Endothelial cell of umbilical vein (primary cell): Measurements from ENCODE around the gene SLC12A5. TPM values are rescaled to one million over a fixed set of nuclear protein-coding genes. Genes with fewer than 3 reads are reported as not detected.

Experiments used
- BruUV-seq: library from RNA; stranded (reverse); fragments of 400-500 nt; replicated peaks from 2 replicates; lab custom pipeline; 2021; lab: Mats Ljungman, UMichigan
- CTCF ChIA-PET: fragments of 300-600, 350-600 bp; sonication (Branson Sonifier 250); formaldehyde crosslinking; loops from one replicate; lab custom pipeline; 2021; ENCODE audit warnings: antibody characterized with exemption, inconsistent platforms; lab: Charles Lee
- POLR2A ChIA-PET: fragments of 300-600, 350-600 bp; sonication (Branson Sonifier 250); formaldehyde crosslinking; loops from one replicate; lab custom pipeline; 2021; ENCODE audit warnings: antibody characterized with exemption, inconsistent platforms; lab: Charles Lee
- DNase-seq: peaks from one replicate; pipeline ENCODE4 v3.0.0-alpha.2; 2011; ENCODE audit warnings: low read depth, low spot score
- FAIRE-seq: peaks from 2 replicates; lab custom pipeline; 2011; peaks lifted over from hg19 to GRCh38; lab: Jason Lieb, UNC
- H2AFZ ChIP-seq: 2 replicates; pipeline ENCODE4 v1.6.0; 2012; ENCODE audit warnings: low read depth, low read length, control low read depth, inconsistent platforms
- H3K27ac ChIP-seq: 2 replicates; pipeline ENCODE4 v1.5.1; 2011; ENCODE audit warnings: low read depth, mild to moderate bottlenecking, control low read depth, low read length, moderate library complexity; ENCODE audit not compliant: insufficient read depth
- H3K27me3 ChIP-seq, 2 experiments: 2 replicates each; pipeline versions ENCODE4 v1.6.0 to v1.6.1; 2011; ENCODE audit warnings: low read length in 2 of 2, mixed read lengths in 1 of 2; ENCODE audit not compliant: control insufficient read depth in 2 of 2, insufficient read depth in 2 of 2
- H3K36me3 ChIP-seq, 2 experiments: 2 replicates in 1 of 2; 3 replicates in 1 of 2; pipeline ENCODE4 v1.5.1; 2011; ENCODE audit warnings: low read length in 2 of 2, mild to moderate bottlenecking in 1 of 2, moderate library complexity in 1 of 2; ENCODE audit not compliant: control insufficient read depth in 2 of 2, insufficient read depth in 2 of 2; ENCODE audit errors: extremely low read depth in 1 of 2
- H3K4me1 ChIP-seq: 3 replicates; pipeline ENCODE4 v1.5.1; 2011; ENCODE audit warnings: mild to moderate bottlenecking, low read length; ENCODE audit not compliant: control insufficient read depth, insufficient read depth; ENCODE audit errors: extremely low read depth
- H3K4me2 ChIP-seq: 2 replicates; pipeline ENCODE4 v1.6.1; 2011; ENCODE audit warnings: low read length, control low read depth, mixed read lengths; ENCODE audit not compliant: insufficient read depth
- H3K4me3 ChIP-seq, 3 experiments: fragments of 200-600 bp in 1 of 3; sonication (generic), shearing (Covaris generic) in 1 of 3; replicated peaks in 1 of 3; 2 replicates each; pipeline ENCODE4 v1.5.1; 2011 to 2016; ENCODE audit warnings: control low read depth in 3 of 3, low read length in 3 of 3, mild to moderate bottlenecking in 2 of 3, inconsistent platforms in 1 of 3, low read depth in 1 of 3, moderate library complexity in 1 of 3; ENCODE audit not compliant: insufficient read depth in 1 of 3
- H3K79me2 ChIP-seq: 2 replicates; pipeline ENCODE4 v1.6.0; 2012; ENCODE audit warnings: low read length, inconsistent platforms; ENCODE audit not compliant: control insufficient read depth, insufficient read depth
- H3K9ac ChIP-seq: replicated peaks from 2 replicates; pipeline ENCODE3; 2011; ENCODE audit warnings: low read length, control low read depth; ENCODE audit not compliant: insufficient read depth; ENCODE audit errors: extremely low read depth
- H3K9me1 ChIP-seq: replicated peaks from 3 replicates; pipeline ENCODE4 v1.6.0; 2011; ENCODE audit warnings: mild to moderate bottlenecking, low read length; ENCODE audit not compliant: control insufficient read depth, insufficient read depth; ENCODE audit errors: extremely low read depth
- H3K9me3 ChIP-seq: replicated peaks from 2 replicates; pipeline ENCODE4 v1.5.1; 2012; ENCODE audit warnings: low read length, inconsistent platforms; ENCODE audit not compliant: control insufficient read depth, insufficient read depth
- H4K20me1 ChIP-seq: replicated peaks from 2 replicates; pipeline ENCODE3; 2011; ENCODE audit warnings: mild to moderate bottlenecking, low read length; ENCODE audit not compliant: control insufficient read depth, insufficient read depth; ENCODE audit errors: extremely low read depth
- EZH2 ChIP-seq: IDR thresholded peaks from 2 replicates; pipeline ENCODE4 v1.6.1; 2012; ENCODE audit warnings: borderline replicate concordance, low read depth, mild to moderate bottlenecking, moderate library complexity, low read length, inconsistent platforms; ENCODE audit not compliant: severe bottlenecking
- FOS ChIP-seq: IDR thresholded peaks from 2 replicates; pipeline ENCODE4 v1.6.1; 2011; ENCODE audit warnings: mild to moderate bottlenecking, low read length, moderate library complexity, borderline replicate concordance; ENCODE audit not compliant: insufficient read depth
- POLR2AphosphoS5 ChIP-seq: IDR thresholded peaks from 2 replicates; pipeline ENCODE4 v1.6.1; 2012; ENCODE audit warnings: low read depth, mild to moderate bottlenecking, control low read depth, low read length, moderate library complexity; ENCODE audit not compliant: insufficient read depth
- dilution Hi-C: fragments of 300-500 bp; cut with MboI; formaldehyde crosslinking; loops from one replicate; pipeline ENCODE4 v1.15.0; 2019; ENCODE audit warnings: low sequenced_read_pairs; ENCODE audit not compliant: extremely low pct_ligation_motif_present
- intact Hi-C: fragments of 100-400 bp; cut with micrococcal nuclease; formaldehyde crosslinking; loops from one replicate; pipeline ENCODE4 v1.10.0; 2022
- polyA plus RNA-seq, 4 experiments: library from polyadenylated mRNA; depleted of rRNA in 3 of 4; stranded (reverse) in 3 of 4; unstranded in 1 of 4; fragments of >200 nt; gene quantifications; 2 replicates each; pipeline versions ENCODE4 v1.2.1 to v1.2.3, GENCODE V29; 2011 to 2012; ENCODE audit warnings: missing spikeins in 1 of 4
- total RNA-seq: library from RNA; stranded (reverse); gene quantifications from 2 replicates; pipeline ENCODE4 v1.2.3, GENCODE V29; 2021
- TF ChIP-seq, protein P1 (sequence below), 2 donors: IDR thresholded peaks; 1 replicate in 1 of 2; 2 replicates in 1 of 2; pipeline ENCODE4 v1.5.1; 2011; ENCODE audit warnings: low read length in 2 of 2, mild to moderate bottlenecking in 2 of 2, moderate library complexity in 2 of 2, control low read depth in 1 of 2, inconsistent platforms in 1 of 2, low read depth in 1 of 2; ENCODE audit not compliant: insufficient read depth in 1 of 2; ENCODE audit errors: extremely low read depth in 1 of 2

SLC12A5 gene
- total and polyA plus RNA-seq, 2 donors (not counting 3 experiments of a cell fraction or from before 2014, with no cell fraction given) = 1.6 to 2.3 TPM

DNA sequence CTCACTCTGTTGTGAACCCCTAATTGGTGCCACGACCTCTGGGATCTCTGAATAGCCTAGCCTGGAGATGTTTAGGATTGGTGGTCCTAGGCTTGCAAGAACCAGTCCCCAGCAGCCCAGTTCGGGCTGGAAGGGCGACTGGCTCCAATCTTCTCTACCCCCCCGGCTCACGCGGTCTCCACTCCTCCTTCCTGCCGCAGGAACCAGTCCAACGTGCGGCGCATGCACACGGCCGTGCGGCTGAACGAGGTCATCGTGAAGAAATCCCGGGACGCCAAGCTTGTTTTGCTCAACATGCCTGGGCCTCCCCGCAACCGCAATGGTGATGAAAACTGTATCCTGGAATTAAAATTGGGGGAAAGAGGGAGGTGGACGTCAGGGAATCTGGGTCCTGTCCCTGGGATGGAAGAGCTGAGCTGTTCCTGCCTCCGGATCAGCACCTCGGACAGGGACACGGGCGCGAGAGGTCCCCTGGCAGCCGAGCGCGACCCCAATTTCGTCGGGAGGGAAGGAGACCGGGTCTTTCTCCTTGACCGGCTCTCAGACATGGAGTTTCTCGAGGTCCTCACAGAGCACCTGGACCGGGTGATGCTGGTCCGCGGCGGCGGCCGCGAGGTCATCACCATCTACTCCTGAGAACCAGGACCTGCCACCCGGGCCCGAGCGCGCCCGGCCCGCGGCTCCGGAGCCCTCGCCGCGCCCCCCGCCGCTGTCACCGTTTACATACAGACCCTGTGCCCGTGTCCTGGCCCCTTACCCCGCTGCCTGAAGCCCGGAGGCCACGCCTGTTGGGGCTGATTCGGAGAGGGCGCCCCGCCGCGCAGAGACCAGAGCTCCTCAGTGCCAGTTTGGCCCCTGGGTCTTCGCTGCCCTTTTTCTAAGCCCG is 28.2 kb downstream of the SLC12A5 start:
- Histone ChIP-seq H3K9me1 (no peaks in the 10 kb centered on the region), H3K9ac (no peak overlapping the region), H3K27me3 (peaks cover 2 to 23% of the 10 kb centered on the region in 2 experiments), H3K27ac (no peak overlapping the region), H2AFZ (no peak overlapping the region), H3K36me3 (peaks cover 2% of the 10 kb centered on the region in 2 experiments), H3K79me2 (no peaks in the 10 kb centered on the region), H3K4me1 (peaks cover 27% of the 10 kb centered on the region), H3K9me3 (no peaks in the 10 kb centered on the region), H4K20me1 (no peaks in the 10 kb centered on the region), H3K4me2 (peak overlapping the region; percentile 6), H3K4me3 (no peak overlapping the region)
- CTCF ChIA-PET = interaction anchor here (0.7 to 3.0 kb wide), 23 partner anchors 9 to 381 kb away, joined by 3 to 27 read pairs (median 7); partner anchors contain the start of gene SLC12A5
- intact Hi-C loops = loop anchor here (1.0 to 5.0 kb wide), 2 partner anchors 16 to 35 kb away; no protein-coding TSS in a partner anchor
- peak; percentile 60 for TF ChIP-seq EZH2
- no peak for TF ChIP-seq FOS
- dilution Hi-C loops = no loop called here
- POLR2A ChIA-PET = no interaction called here
- DNase-seq (peak; percentile 42), FAIRE-seq (peak; percentile 70)
- BruUV-seq = no TSS peak

DNA sequence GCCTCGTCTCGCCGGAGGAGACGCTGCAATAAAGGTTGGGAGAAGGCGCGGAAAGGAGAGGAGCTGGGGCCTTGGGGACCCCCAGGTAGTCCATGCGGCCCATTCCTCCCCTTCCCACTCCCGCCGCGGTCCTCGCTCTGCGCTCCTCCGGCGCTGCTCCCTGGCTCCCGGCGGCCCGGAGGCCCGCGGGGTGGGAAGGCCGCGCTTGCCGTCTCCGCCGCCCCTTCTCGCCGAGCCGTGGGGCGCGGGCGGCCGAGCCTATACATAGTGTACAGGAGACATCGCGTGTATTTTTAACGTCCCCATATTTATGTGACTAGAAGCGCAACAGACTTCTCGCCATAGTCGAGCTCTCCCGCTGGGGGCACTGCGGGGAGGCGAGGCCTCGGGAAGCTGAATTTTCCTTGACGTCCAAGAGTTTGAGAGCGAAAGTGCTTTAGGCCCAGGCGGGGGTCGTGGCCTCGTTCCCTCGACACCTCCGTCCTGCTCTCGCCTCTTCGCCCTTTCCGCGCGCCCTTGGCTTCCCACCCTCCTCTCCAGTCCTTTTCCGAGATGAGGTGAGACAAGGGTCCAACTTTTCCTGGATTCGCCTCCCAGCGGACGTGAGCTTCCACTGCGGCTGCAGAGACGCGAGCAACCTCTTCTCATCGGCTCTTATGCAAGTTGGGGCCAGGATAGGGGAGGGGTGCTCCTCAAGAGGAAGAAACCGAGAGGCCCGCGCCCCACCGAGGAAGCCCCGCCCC is 29.0 kb downstream of the SLC12A5 start:
- POLR2A ChIA-PET = no interaction called here
- FAIRE-seq (peak; percentile 75), DNase-seq (peak; percentile 56)
- no peak for TF ChIP-seq POLR2AphosphoS5
- TF ChIP-seq, protein P1, sequence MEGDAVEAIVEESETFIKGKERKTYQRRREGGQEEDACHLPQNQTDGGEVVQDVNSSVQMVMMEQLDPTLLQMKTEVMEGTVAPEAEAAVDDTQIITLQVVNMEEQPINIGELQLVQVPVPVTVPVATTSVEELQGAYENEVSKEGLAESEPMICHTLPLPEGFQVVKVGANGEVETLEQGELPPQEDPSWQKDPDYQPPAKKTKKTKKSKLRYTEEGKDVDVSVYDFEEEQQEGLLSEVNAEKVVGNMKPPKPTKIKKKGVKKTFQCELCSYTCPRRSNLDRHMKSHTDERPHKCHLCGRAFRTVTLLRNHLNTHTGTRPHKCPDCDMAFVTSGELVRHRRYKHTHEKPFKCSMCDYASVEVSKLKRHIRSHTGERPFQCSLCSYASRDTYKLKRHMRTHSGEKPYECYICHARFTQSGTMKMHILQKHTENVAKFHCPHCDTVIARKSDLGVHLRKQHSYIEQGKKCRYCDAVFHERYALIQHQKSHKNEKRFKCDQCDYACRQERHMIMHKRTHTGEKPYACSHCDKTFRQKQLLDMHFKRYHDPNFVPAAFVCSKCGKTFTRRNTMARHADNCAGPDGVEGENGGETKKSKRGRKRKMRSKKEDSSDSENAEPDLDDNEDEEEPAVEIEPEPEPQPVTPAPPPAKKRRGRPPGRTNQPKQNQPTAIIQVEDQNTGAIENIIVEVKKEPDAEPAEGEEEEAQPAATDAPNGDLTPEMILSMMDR (IDR thresholded peaks at IDR 0.05; ENCODE audit: extremely low read depth in 1 of 2, insufficient read depth in 1 of 2, low read depth in 1 of 2, low read length in 2 of 2) = peak in 1 of 2 donors; percentile 30
- H2AFZ ChIP-seq = no peak overlapping the region
- H3K4me3 ChIP-seq = peak overlapping the region in 2 of 3 experiments; percentile 3 to 26
- no peaks in the 10 kb centered on the region for H3K79me2 ChIP-seq
- dilution Hi-C loops (no loop called here), intact Hi-C loops (loop anchor here (1.0 to 5.0 kb wide), 2 partner anchors 17 to 36 kb away; no protein-coding TSS in a partner anchor)
- H3K4me1 ChIP-seq = peaks cover 27% of the 10 kb centered on the region
- CTCF ChIA-PET = interaction anchor here (0.7 to 3.0 kb wide), 27 partner anchors 8 to 380 kb away, joined by 3 to 27 read pairs (median 5); partner anchors contain the start of gene SLC12A5
- BruUV-seq = no TSS peak
- peaks cover 2 to 23% of the 10 kb centered on the region in 2 experiments for H3K27me3 ChIP-seq
- no peaks in the 10 kb centered on the region for H4K20me1 ChIP-seq
- H3K9me1 ChIP-seq = no peaks in the 10 kb centered on the region
- peaks cover 2 to 4% of the 10 kb centered on the region in 2 experiments for H3K36me3 ChIP-seq
- H3K27ac ChIP-seq = no peak overlapping the region
- no peaks in the 10 kb centered on the region for H3K9me3 ChIP-seq
- no peak overlapping the region for H3K9ac ChIP-seq
- H3K4me2 ChIP-seq = peak overlapping the region; percentile 73
